ENCODE results near the gene NMNAT2.

- no peak for TF ChIP-seq YBX1 (IDR thresholded peaks at IDR 0.05)
- no peak for TF ChIP-seq CEBPZ (IDR thresholded peaks at IDR 0.05; ENCODE audit: low read depth, low read length)
- no peak for TF ChIP-seq SP1 (IDR thresholded peaks at IDR 0.05; ENCODE audit: low read depth, low read length)
- no peak for TF ChIP-seq NKRF (conservative IDR thresholded peaks at IDR 0.05)
- TF ChIP-seq ESRRA (IDR thresholded peaks at IDR 0.05; ENCODE audit: low read length), result no peak
- TF ChIP-seq CTCF (IDR thresholded peaks at IDR 0.05 in 2 of 3, conservative IDR thresholded peaks at IDR 0.05 in 1 of 3; ENCODE audit: control insufficient read depth in 2 of 3, extremely low read depth in 1 of 3, insufficient read depth in 1 of 3, low read depth in 3 of 3, low read length in 3 of 3), result no peak
- TF ChIP-seq JUNB (IDR thresholded peaks at IDR 0.05), result no peak
- TF ChIP-seq MTA3 (IDR thresholded peaks at IDR 0.05; ENCODE audit: borderline replicate concordance, low read length), result no peak
- no peak for TF ChIP-seq POLR2AphosphoS5 (IDR thresholded peaks at IDR 0.05; ENCODE audit: low read length)
- no peak for TF ChIP-seq USF1 (IDR thresholded peaks at IDR 0.05; ENCODE audit: borderline replicate concordance, extremely low read length, insufficient read depth, low read depth, low read length)
- no peak for TF ChIP-seq PRDM15 (CRISPR knock-in tag; IDR thresholded peaks at IDR 0.05)
Observed at GRCh38 chr1:183215076-183215720, 203.0 kb downstream of the NMNAT2 start.

Data from GM12878 (cell line).